Cardiac fibroblast (primary cell): ENCODE data around the gene CDKAL1.

Source experiments
- DNase-seq, 2 donors: peaks; one replicate each; pipeline versions ENCODE4 v3.0.0 to v3.0.0-alpha.2; 2010; ENCODE audit warnings: low read depth in 2 of 2
- H3K4me3 ChIP-seq, 2 donors: replicated peaks in 1 of 2; 1 replicate in 1 of 2; 2 replicates in 1 of 2; pipeline ENCODE4 v1.5.1; 2011; ENCODE audit warnings: low read depth in 2 of 2, low read length in 2 of 2, mild to moderate bottlenecking in 2 of 2, moderate library complexity in 1 of 2
- CTCF ChIP-seq: IDR thresholded peaks from one replicate; pipeline ENCODE4 v1.5.1; 2011; ENCODE audit warnings: low read depth, mild to moderate bottlenecking, low read length, inconsistent platforms

CDKAL1 gene

GRCh38 chr6:21180155-21180554 lies 645.9 kb downstream of the CDKAL1 start:
- no peak for TF ChIP-seq CTCF
- DNase-seq, result no peak

GRCh38 chr6:21180800-21181337 lies 646.6 kb downstream of the CDKAL1 start:
- no peak for TF ChIP-seq CTCF
- no peak overlapping the region for H3K4me3 ChIP-seq
- DNase-seq, result no peak

More at GRCh38 chr6:21180155-21180554, 645.9 kb downstream of the CDKAL1 start:
- no peak overlapping the region for H3K4me3 ChIP-seq

GRCh38 chr6:21181866-21182265 lies 647.6 kb downstream of the CDKAL1 start:
- TF ChIP-seq CTCF, result no peak
- DNase-seq, result no peak
- H3K4me3 ChIP-seq, result no peak overlapping the region

- H3K4me3 ChIP-seq, result no peak overlapping the region
- DNase-seq, result no peak
- TF ChIP-seq CTCF, result no peak
These were observed 648.3 kb downstream of the CDKAL1 start for GRCh38 chr6:21182589-21182988.

GRCh38 chr6:21185861-21186478 lies 651.7 kb downstream of the CDKAL1 start:
- H3K4me3 ChIP-seq, result no peak overlapping the region
- TF ChIP-seq CTCF, result no peak
- no peak for DNase-seq

GRCh38 chr6:21186479-21187055 lies 652.3 kb downstream of the CDKAL1 start:
- no peak for TF ChIP-seq CTCF
- no peak overlapping the region for H3K4me3 ChIP-seq
- peak in 1 of 2 donors; percentile 28 for DNase-seq
